Right lobe of liver (tissue), 6 donors: ENCODE results near the gene MED9. TPM values are rescaled to one million over a fixed set of nuclear protein-coding genes. Genes with fewer than 3 reads are reported as not detected.
"Not testable (repeated sequence)": the region's sequence is repeated elsewhere in the genome, so short reads cannot be mapped to it uniquely, and the experiment has no call there.

Experiments used
- ATAC-seq, 4 donors: fragments of 200-7000 bp; cut with Tn5 transposase; one replicate each; pipeline ENCODE4 v1.9.1; 2020; ENCODE audit warnings: mild to moderate bottlenecking in 4 of 4, moderate library complexity in 4 of 4
- DNase-seq, 3 donors: peaks; one replicate each; pipeline ENCODE4 v3.0.0-alpha.2; 2020
- H3K27ac ChIP-seq, 3 donors: fragments of 200-600 bp; one replicate each; pipeline ENCODE4 v1.8.0; 2022
- H3K27me3 ChIP-seq, 2 donors: fragments of 200-600 bp; one replicate each; pipeline ENCODE4 v1.8.0; 2022
- H3K36me3 ChIP-seq, 4 donors: fragments of 200-600 bp; sonication (generic) in 1 of 4; one replicate each; pipeline versions ENCODE4 v1.5.1 to v1.8.0; 2017 to 2022; ENCODE audit warnings: control low read depth in 1 of 4
- H3K4me1 ChIP-seq, 4 donors: fragments of 200-600 bp; sonication (generic) in 1 of 4; one replicate each; pipeline versions ENCODE4 v1.5.1 to v1.8.0; 2017 to 2022; ENCODE audit warnings: control low read depth in 1 of 4
- H3K4me3 ChIP-seq, 3 donors: fragments of 200-600 bp; one replicate each; pipeline ENCODE4 v1.8.0; 2022
- H3K9me3 ChIP-seq, 4 donors: fragments of 200-600 bp; sonication (generic) in 1 of 4; one replicate each; pipeline versions ENCODE4 v1.5.1 to v1.8.0; 2017 to 2022; ENCODE audit warnings: control low read depth in 1 of 4
- CTCF ChIP-seq, 4 donors: fragments of 200-600 bp in 3 of 4; fragments of 450-650 bp in 1 of 4; IDR thresholded peaks; one replicate each; pipeline versions ENCODE4 v1.5.1 to v1.8.0; 2016 to 2022; ENCODE audit warnings: antibody characterized with exemption in 4 of 4, mild to moderate bottlenecking in 2 of 4
- POLR2A ChIP-seq: fragments of 450-650 bp; IDR thresholded peaks from one replicate; pipeline ENCODE4 v1.6.1; 2017; ENCODE audit warnings: antibody characterized with exemption, mild to moderate bottlenecking
- WGBS: methylation state at CpG from one replicate; pipeline ENCODE4 v1.1.6; 2018; ENCODE audit warnings: low coverage, low lambda C conversion rate; ENCODE audit not compliant: insufficient coverage; ENCODE audit errors: missing lambda C conversion rate; 5-methylcytosine and 5-hydroxymethylcytosine counted together
- intact Hi-C, 2 donors: fragments of 100-400 bp; cut with DNase I; formaldehyde crosslinking; loops; one replicate each; pipeline versions ENCODE4 v1.11.2 to v1.14.1; 2022
- long read RNA-seq: library from polyadenylated mRNA; unstranded; transcript quantifications from one replicate; pipeline ENCODE4 v2.0.0, GENCODE V29; 2019
- total RNA-seq, 6 experiments: library from RNA; depleted of rRNA in 2 of 6; stranded (reverse); fragments of >200 nt in 2 of 6; fragmentation: NEBNext Ultra II Directional in 3 of 6; extraction: Animal tissue kit (Norgen Biotek cat#: 25700) in 3 of 6; gene quantifications; one replicate each; pipeline versions ENCODE4 v1.1.0 to v1.2.4, GENCODE V29; 2016 to 2023
- donor health status: DM: no; HTN: yes; CAD: no.
- donor health status: DM: no; HTN: no; CAD: no.
- donor health status: DM: no; HTN: no; CAD: no.
- donor health status: DM: no; HTN: yes; CAD: no.
- donor health status: DM: no; HTN: yes; CAD: no.

Gene MED9
- total RNA-seq = 10 to 100 TPM in 3 of 6 experiments, 1 to 10 TPM in 3; 5.7 to 24.4 (median 12.4) TPM
- long read RNA-seq, partial matches to known transcripts = 0 of 1 reads
- long read RNA-seq, other reads (novel, unspliced or antisense) = 0 of 1 reads

GRCh38 chr17:17476865-17477467, at the start of gene MED9:
TSS of gene MED9 (plus strand) at chr17:17477000. CDS start at chr17:17477042, 42 bp downstream.
- 0% methylated on average over 13 of the region's 47 CpGs for WGBS
- Histone ChIP-seq H3K9me3 (no peaks in the 10 kb centered on the region), H3K4me3 (peak within 1 kb of the TSS; percentile 69 to 97 (median 92)), H3K27ac (peak within 1 kb of the TSS; percentile 79 to 87 (median 80)), H3K36me3 (peaks cover 0 to 1% (median 0%) of the 10 kb centered on the region in 4 donors), H3K4me1 (peaks cover 0 to 15% (median 6%) of the 10 kb centered on the region in 4 donors), H3K27me3 (no peaks in the 10 kb centered on the region)
- TF ChIP-seq CTCF (IDR thresholded peaks at IDR 0.05) (no peak), POLR2A (peak; percentile 89)
- intact Hi-C loops = no loop called here
- ATAC-seq (peak; percentile 96 to 100 (median 99)), DNase-seq (peak; percentile 94)

- TF ChIP-seq CTCF (IDR thresholded peaks at IDR 0.05) (no peak), POLR2A (no peak)
- Histone ChIP-seq H3K27me3 (no peaks in the 10 kb centered on the region), H3K9me3 (no peaks in the 10 kb centered on the region), H3K4me3 (no peak overlapping the region), H3K4me1 (peaks cover 0 to 16% (median 8%) of the 10 kb centered on the region in 4 donors), H3K27ac (peak overlapping the region; percentile 4 to 55 (median 29)), H3K36me3 (no peaks in the 10 kb centered on the region)
- WGBS = 25% methylated on average over 2 of the region's 2 CpGs
- DNase-seq (no peak), ATAC-seq (peak in 2 of 4 donors; percentile 34 to 35)
- intact Hi-C loops = no loop called here
These were observed 47.6 kb upstream of the MED9 start for GRCh38 chr17:17429222-17429621.

GRCh38 chr17:17430924-17431323, 45.9 kb upstream of the MED9 start:
- H3K9me3 ChIP-seq, DNase-seq, H3K27me3 ChIP-seq, H3K27ac ChIP-seq, intact Hi-C loops, H3K4me3 ChIP-seq, H3K36me3 ChIP-seq, ATAC-seq: not testable (repeated sequence)
- WGBS = 100% methylated on average over 2 of the region's 4 CpGs
- peaks cover 0 to 16% (median 8%) of the 10 kb centered on the region in 4 donors for H3K4me1 ChIP-seq

- ATAC-seq = no peak
- H3K4me1 ChIP-seq = peaks cover 0 to 16% (median 8%) of the 10 kb centered on the region in 4 donors
- H3K4me3 ChIP-seq = no peak overlapping the region
- WGBS = 72% methylated on average over 6 of the region's 6 CpGs
- peak in 1 of 3 donors; percentile 28 for DNase-seq
- H3K9me3 ChIP-seq = no peaks in the 10 kb centered on the region
- no peak overlapping the region for H3K27ac ChIP-seq
- no peaks in the 10 kb centered on the region for H3K27me3 ChIP-seq
- no peaks in the 10 kb centered on the region for H3K36me3 ChIP-seq
- TF ChIP-seq CTCF (IDR thresholded peaks at IDR 0.05) (no peak), POLR2A (no peak)
- intact Hi-C loops = no loop called here
These were observed 45.2 kb upstream of the MED9 start for GRCh38 chr17:17431605-17432004.

- H3K4me1 ChIP-seq = peaks cover 0 to 20% (median 8%) of the 10 kb centered on the region in 4 donors
- ATAC-seq = peak in 2 of 4 donors; percentile 64 to 78
- peak in 1 of 4 donors; percentile 9 for TF ChIP-seq CTCF (IDR thresholded peaks at IDR 0.05)
- no peak for TF ChIP-seq POLR2A
- peak in 1 of 3 donors; percentile 29 for DNase-seq
- H3K36me3 ChIP-seq = no peaks in the 10 kb centered on the region
- H3K27ac ChIP-seq = no peak overlapping the region
- H3K27me3 ChIP-seq = no peaks in the 10 kb centered on the region
- 20% methylated on average over 3 of the region's 6 CpGs for WGBS
- intact Hi-C loops = no loop called here
- H3K9me3 ChIP-seq = no peaks in the 10 kb centered on the region
- no peak overlapping the region for H3K4me3 ChIP-seq
These were observed 43.6 kb upstream of the MED9 start for GRCh38 chr17:17433000-17433703.
